ENCODE data around the gene KREMEN2.
"Not testable (repeated sequence)": the region's sequence is repeated elsewhere in the genome, so short reads cannot be mapped to it uniquely, and the experiment has no call there.

KREMEN2 gene, protein sequence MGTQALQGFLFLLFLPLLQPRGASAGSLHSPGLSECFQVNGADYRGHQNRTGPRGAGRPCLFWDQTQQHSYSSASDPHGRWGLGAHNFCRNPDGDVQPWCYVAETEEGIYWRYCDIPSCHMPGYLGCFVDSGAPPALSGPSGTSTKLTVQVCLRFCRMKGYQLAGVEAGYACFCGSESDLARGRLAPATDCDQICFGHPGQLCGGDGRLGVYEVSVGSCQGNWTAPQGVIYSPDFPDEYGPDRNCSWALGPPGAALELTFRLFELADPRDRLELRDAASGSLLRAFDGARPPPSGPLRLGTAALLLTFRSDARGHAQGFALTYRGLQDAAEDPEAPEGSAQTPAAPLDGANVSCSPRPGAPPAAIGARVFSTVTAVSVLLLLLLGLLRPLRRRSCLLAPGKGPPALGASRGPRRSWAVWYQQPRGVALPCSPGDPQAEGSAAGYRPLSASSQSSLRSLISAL

DNA sequence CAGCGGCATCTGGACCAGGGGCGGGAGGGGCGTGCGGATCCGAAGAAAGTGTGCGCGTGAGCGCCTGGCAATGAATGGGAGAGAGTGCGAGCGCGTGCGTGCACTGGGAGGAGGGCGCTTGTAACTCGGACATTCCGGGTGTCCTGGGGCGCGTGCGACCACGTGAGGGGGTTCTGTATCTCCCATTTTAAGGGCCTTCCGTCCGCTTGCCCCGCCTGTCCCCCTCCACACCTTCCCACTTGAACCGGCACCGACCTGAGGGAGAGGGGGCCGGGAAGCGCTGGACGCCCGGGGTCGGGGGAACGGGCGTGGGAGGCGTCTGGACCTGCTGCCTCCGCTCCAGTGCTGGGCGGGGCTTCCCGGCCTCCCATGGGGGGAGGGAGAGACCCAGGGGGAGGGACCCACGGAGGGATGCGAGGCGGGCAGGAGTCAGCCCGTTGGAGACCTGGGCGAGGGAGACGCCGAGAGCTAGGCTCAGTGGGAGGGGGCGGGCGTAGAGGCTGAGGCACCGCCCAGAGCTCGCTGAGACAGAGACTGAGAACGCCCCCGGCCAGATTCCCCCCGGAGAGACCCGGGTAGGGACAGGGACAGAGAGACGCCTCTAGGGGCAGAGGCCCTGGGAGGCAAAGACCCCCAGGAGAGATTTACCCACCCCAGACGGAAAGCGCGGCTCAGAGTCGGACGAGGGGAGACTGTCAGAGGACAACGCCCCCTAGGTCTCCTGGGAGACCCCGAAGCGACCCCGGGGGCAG, at the start of gene KREMEN2:
Gene KREMEN2, plus strand, starts transcription at position 553 of the 752 bp plus-strand sequence. CDS start 246 bp downstream, outside the sequence.
- no peak for DNase-seq (ENCODE audit: low read depth)

DNA sequence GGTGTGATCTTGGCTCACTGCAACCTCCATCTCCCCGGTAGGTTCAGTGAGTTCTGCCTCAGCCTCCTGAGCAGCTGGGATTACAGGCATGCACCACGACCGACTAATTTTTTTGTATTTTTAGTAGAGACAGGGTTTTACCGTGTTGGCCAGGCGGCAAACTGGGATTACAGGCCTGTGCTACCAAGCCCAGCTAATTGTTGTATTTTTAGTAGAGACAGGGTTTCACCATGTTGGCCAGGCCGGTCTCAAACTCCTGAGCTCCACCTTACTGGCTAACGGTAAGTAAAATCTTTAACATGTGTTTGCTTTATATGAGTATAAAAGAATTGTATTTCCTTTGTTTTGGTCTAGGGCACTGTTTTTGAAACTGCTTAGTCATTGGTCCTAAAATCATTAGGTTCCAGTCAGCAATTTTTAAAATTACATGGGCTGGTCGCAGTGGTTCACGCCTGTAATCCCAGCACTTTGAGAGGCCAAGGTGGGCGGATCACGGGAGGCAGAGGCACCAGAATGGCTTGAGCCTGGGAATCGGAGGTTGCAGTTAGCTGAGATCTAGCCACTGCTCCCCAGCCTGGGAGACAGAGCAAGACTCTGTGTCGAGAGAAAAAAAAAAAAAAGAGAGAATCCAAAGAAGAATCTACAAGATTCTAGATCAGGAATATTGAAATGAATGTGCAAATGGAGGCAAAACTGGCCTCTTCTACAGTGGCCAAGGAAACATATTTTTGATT, 48.7 kb upstream of the KREMEN2 start:
- DNase-seq (ENCODE audit: low read depth): no peak

DNA sequence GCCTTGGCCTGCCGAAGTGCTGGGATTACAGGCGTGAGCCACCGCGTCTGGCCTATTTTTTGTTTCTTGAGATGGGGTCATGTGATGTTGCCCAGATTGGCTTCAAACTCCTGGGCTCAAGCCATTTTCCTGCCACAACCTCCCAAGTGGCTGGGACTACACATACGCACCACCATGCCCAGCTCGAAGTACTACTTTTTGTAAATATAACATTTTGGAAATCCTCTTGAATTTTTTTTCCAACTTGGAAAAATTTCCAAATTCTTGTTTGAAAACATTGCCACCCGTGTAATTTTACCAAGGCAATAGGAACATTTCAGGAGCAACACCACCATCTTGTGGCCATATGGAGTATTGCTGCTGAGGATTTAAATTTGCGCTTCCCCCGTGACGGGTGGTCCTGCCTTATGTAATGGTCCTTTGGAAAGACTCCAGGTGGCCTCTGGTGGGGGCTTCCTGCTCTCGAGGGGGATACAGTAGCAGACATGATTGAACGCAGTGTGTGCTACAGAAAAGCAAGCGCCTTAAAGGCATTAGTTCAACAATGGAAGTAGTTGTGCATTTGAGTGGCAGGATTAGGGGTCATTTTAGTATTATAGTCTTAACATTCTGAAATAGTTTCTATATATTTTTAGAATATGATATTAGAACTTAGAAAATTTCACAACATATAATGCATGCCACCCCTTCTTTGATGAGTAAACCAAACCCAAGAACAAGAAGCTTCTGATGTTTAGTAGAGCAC, 44.4 kb upstream of the KREMEN2 start:
- DNase-seq (ENCODE audit: low read depth): no peak

DNA sequence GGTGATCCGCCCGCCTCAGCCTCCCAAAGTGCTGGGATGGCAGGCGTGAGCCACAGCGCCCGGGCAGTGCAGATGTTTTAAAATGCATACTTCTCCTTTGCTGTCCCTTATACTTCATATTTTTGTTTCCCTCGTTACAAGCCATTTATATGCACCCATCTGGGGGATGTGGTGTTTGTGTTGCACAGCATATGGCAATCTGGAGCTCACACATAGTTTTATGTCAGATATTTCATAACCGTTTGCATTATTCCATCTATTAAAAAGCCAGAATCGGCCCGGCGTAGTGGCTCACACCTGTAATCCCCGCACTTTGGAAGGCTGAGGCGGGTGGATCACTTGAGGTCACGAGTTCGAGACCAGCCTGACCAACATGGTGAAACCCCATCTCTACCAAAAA, 40.6 kb upstream of the KREMEN2 start:
- no peak for DNase-seq (ENCODE audit: low read depth)

DNA sequence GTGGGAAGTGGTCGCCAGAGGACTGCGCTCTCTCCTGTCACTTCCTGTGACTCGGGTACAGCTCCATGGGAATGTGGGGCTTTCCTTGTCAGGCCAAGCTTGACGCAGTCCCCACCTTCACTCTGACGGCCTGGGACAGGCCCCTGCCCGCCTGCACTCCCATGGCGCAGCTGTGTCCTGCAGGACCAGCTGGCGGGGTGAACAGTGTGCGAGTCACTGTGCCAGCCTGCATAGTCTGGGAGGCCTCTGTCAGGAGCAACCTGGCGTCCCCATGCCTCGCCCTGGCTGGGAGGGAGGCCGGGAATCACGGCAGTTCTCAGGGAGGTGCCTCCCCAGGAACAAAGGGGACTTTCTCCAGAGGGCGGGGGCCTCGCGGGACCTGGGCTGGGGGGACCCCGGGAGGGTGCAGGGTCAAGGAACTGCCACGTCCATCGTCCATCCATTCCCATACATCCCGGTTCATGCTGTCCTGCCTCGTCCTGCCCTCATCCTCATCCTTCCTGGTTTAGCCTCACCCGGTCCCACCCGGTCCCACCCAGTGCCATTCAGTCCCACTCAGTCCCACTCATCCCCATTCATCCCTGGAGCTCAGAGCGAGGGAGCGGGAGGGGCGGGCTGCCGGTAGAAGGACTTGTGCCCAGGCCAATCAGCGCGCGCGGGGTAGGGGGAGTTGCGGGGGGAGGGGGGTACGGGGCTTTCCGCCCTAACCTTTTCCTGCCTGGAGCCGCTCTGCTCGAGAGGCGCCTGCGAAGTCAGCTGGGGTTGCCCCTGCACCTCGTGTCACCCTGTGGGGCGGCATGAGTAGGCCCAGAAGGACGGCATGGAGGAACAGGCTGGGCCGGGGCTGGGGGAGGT, 38.9 kb upstream of the KREMEN2 start:
- DNase-seq (ENCODE audit: low read depth): no peak

DNA sequence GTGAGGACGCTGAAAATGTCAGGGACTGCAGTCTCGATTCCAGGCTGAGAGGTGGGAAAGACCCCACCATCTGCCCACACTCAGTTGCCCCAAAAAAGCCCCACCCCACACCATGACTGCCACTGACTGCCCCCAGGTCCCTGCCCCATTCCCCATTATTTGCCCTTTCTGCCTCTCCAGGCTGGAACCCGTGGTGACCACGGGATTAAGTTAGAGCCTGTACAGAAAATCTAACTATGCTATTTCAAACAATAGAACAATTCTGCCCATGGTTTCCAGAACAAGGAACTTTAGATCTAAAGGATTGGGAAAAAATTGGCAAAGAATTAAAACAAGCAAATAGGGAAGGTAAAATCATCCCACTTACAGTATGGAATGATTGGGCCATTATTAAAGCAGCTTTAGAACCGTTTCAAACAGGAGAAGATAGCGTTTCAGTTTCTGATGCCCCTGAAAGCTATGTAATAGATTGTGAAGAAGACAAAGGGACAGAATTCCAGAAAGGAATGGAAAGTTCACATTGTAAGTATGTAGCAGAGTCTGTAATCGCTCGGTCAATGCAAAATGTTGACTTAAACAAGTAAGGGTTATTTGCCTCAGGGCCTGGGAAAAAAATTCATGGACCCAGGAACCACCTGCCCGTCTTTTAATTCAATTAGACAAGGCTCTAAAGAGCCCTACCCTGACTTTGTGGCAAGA, 38.0 kb upstream of the KREMEN2 start:
- DNase-seq (ENCODE audit: low read depth): no peak

DNA sequence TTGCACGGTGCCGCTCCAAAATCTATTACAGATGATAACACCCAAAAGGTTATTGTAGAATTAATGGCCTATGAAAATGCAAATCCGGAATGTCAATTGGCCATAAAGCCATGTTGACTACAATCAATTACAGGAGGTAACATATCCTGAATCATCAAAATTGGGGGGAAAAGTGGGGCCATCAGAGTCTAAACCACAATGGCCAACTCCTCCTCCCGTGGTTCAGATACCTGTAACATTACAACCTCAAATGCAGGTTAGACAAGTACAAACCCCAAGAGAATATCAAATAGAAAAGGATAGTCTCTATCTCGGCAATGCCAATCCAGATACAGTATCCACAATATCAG, 37.5 kb upstream of the KREMEN2 start:
- DNase-seq (ENCODE audit: low read depth): no peak

DNA sequence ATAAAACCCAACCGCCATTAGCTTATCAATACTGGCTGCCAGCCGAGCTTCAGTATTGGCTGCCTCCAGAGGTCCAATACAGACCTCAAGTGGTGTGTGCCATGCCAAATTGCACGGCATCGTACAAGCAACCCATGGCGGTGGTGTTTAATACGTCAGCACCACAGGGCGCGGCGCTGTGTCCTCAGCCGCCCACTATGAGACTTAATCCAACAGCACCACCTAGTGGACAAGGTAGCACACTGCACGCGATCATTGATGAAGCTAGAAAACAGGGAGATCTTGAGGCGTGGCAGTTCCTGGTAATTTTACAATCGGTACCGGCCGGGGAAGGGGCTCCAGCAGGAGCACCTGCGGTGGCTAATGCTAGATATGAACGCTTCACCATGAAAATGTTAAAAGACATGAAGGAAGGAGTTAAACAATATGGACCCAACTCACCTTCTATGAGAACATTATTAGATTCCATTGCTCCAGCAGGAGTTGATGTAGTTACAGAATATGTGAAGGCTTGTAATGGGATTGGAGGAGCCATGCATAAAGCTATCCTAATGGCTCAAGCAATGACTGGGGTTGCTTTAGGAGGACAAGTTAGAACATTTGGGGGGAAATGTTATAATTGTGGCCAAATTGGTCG, 36.9 kb upstream of the KREMEN2 start:
- DNase-seq (ENCODE audit: low read depth): no peak

DNA sequence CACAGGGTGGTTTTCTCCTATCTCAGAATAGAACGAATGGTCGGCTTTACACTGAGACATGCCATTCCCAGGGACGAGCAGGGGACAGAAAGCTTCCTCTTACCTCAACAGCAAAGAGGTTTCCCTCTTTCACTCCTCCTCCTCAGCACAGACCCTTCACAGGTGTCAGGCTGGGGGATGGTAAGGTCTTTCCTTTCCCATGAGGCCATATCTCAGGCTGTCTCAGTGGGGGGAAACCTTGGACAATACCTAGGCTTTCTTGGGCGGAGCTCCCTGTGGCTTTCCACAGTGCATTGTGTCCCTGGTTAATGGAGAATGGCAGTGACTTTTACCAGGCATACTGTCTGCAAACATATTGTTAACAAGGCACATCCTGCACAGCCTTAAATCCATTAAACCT, 35.9 kb upstream of the KREMEN2 start:
- DNase-seq (ENCODE audit: low read depth): not testable (repeated sequence)

DNA sequence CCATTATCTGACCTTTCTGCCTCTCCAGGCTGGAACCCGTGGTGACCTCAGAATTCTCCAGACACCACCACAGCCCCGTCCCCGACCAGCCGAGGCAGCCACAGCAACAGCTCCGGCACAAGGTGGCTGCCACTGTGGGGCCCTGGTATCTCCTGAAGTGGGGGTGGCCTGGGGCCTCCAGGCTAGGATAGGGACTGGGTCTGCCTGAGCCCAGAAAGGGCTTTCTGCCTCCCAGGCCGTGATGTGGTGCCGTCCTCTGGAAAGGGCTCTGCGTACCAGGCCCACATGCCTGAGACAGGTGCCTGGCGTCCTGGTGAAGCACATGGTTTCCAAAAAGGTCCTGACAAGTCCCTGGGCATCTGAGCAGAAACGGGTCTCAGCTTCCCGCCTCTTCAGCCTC, 35.3 kb upstream of the KREMEN2 start:
- DNase-seq (ENCODE audit: low read depth): no peak

DNA sequence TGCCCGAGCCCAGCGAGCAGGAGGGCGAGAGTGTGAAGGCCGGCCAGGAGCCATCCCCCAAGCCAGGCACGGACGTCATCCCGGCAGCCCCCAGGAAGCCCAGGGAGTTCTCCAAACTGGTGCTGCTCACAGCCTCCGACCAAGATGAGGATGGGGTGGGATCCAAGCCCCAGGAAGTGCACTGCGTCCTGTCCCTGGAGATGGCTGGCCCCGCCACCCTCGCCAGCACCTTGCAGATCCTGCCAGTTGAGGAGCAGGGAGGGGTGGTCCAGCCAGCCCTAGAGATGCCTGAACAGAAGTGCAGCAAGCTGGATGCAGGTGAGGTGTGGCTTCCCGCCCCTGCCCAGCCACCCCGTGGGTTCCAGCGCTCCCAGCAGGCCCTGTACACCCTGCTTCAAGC, 34.4 kb upstream of the KREMEN2 start:
- DNase-seq (ENCODE audit: low read depth): no peak

DNA sequence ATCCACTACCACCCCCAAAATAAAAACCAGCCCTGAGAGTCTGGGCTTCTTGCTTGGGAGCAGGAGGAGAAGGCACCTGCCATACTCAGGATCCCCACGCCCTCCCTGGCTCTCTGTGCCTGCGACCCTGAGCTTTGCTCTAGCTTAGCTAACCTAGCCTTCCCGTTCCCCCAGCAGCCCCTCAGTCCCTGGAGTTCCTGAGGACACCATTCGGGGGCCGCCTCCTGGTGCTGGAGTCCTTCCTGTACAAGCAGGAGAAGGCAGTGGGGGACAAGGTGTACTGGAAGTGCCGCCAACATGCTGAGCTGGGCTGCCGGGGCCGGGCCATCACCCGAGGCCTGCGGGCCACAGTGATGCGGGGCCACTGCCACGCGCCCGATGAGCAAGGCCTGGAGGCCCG, 33.8 kb upstream of the KREMEN2 start:
- DNase-seq (ENCODE audit: low read depth): no peak

DNA sequence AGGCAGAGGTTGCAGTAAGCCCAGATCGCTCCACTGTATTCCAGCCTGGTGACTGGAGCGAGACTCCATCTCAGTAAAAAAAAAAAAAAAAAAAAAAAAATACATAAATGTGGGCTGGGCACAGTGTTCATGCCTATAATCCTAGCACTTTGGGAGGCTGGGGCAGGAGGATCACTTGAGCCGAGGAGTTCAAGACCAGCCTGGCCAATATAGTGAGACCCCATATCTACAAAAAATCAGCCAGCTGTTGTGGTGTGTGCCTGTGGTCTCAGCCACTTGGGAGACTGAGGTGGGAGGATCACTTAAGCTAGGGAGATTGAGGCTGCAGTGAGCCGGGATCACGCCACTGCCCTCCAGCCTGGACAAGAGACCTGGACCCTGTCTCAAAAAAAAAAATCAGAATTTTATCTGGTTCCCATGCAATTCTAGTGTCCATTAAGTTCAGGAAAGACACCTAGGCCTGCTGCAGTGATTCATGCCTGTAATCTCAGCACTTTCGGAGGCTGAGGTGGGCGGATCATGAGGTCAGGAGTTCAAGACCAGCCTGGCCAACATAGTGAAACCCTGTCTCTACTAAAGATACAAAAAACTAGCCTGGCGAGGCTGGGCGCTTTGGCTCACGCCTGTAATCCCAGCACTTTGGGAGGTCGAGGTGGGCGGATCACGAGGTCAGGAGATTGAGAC, 32.7 kb upstream of the KREMEN2 start:
- not testable (repeated sequence) for DNase-seq (ENCODE audit: low read depth)

DNA sequence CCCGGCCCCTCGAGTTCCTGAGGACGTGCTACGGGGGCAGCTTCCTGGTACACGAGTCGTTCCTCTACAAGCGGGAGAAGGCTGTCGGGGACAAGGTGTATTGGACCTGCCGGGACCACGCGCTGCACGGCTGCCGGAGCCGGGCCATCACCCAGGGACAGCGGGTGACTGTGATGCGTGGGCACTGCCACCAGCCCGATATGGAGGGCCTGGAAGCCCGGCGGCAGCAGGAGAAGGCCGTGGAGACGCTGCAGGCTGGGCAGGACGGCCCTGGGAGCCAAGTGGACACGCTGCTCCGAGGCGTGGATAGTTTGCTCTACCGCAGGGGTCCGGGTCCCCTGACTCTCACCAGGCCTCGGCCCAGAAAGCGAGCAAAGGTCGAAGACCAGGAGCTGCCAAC, 30.9 kb upstream of the KREMEN2 start:
- DNase-seq (ENCODE audit: low read depth): no peak

DNA sequence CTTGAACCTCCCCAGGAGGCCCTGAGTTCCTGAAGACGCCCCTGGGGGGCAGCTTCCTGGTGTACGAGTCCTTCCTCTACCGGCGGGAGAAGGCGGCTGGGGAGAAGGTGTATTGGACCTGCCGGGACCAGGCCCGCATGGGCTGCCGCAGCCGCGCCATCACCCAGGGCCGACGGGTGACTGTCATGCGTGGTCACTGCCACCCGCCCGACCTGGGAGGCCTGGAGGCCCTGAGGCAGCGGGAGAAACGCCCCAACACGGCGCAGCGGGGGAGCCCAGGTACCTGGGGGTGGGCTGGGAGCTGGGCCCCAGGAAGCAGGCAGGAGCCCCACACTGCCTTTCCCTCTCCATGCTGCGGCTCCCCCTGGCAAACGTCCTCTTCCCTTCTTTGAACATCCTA, 30.4 kb upstream of the KREMEN2 start:
- DNase-seq (ENCODE audit: low read depth): no peak

DNA sequence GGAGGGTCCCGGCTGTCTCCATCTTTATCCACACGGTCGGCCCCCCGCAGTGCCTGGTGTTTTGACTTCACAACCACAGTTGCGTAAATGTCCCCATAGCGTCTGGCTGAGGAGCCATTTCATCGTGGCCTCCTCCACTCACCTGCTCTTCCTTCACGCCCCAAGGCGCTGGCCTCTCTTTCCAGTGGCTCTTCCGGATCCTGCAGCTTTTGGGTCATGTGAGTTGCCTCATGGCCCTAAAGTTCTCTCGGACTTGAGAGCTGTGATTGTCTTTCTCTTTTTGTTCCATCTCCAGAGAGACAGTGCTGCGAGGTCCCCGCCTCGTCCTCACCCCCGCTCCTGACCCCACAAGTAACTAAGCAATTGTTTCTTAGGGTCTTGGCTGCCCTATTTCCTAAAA, 29.6 kb upstream of the KREMEN2 start:
- DNase-seq (ENCODE audit: low read depth): no peak

DNA sequence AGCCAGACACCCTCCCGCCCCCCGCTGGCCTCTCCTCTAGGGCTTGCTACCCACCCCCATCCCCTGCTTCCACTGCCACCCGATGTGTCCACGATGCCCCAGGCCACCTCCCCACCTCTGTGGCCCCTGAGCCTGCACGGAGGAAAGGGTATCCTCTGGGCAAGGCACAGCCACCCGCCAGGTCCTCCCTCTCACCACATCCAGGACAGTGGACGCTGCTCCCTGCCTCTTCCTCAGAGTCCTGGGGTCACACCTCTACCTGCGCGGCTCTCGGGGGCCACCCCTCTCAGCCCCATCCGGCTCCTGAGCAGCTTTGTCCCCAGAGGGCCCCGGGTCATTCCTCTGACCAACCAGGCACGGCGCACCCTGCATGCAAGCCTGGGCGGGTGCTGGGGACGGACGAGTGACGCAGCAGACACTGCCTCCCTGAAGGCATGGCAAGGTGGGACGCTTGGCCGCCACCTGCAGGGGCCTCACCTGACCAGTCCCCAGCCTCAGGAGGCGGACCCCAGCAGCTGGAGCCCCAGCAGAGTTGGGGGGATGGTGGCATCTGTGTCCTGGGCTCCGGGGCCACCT, 27.6 kb upstream of the KREMEN2 start:
- DNase-seq (ENCODE audit: low read depth): no peak

DNA sequence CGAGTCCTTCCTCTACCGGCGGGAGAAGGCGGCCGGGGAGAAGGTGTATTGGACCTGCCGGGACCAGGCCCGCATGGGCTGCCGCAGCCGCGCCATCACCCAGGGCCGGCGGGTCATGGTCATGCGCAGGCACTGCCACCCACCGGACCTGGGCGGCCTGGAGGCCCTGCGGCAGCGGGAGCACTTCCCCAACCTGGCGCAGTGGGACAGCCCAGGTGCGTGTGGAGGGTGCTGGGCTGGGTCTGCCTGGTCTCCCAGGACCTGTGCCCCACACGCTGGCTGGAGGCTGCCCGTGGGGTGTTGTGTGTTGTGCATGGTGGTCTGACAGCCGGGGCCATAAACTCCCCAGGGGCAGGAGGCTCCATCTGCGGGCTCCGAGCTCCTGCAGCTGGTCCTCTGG, 26.9 kb upstream of the KREMEN2 start:
- no peak for DNase-seq (ENCODE audit: low read depth)

DNA sequence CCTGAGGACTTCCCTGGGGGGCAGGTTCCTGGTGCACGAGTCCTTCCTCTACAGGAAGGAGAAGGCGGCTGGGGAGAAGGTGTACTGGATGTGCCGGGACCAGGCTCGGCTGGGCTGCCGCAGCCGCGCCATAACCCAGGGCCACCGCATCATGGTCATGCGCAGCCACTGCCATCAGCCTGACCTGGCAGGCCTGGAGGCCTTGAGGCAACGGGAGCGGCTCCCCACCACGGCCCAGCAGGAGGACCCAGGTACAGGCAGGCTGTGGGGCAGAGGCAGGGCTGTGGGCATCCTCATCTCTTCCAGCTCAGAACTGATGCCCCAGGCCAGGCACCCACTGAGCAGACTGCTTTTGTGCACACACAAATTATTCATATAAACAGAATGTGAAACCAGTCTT, 25.9 kb upstream of the KREMEN2 start:
- DNase-seq (ENCODE audit: low read depth): no peak

All from GM04504 (cell line).